HG02798 (cell line): ENCODE data around the gene SAMM50.

Experiments
- ATAC-seq: cut with Tn5 transposase; IDR thresholded peaks from one replicate; pipeline ENCODE4 v1.9.1; 2021; ENCODE audit warnings: mild to moderate bottlenecking; ENCODE audit not compliant: unreplicated experiment, poor library complexity

The SAMM50 gene

DNA sequence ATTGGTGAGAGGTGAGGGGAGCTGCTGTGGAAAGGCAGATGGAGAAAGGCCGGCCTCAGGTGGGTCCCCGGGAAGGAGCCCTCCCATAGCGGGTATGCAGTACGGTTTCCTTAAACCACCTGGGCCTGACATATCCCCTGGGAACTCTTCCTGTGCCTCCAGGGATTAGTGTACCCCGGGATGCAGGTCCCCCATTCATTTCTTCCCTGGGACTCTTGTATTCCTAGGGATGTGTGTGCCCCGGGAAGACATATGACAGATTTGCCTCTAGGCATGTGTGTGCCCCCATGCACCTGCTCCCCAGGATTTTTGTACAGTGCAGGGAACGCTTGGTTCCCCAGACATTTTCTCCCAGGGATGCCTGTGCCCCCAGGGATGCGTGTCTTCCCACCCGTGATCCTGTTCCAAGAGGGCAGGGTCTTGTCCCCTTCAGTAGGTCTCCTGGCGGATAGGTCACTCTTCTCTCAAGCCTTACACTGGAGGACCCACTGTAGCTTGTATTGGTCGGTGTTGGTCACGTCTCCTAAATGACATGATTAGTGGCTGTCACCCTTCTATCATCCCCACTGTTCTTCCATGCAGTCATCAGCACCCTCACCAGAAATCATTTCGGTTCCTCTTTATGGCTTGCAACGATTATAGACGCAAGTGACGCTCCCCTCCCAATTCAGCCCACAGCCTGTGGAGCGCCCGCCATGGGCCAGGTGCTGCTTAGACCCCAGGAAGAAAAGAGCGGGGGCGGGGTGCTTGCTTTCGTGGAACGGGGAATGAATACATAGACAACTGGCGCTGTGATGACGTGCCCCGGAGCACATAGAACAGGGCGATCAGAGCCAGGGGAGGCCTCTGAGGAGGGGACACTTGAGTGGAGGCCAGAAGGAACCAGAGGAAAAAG, 70.2 kb downstream of the SAMM50 start:
- ATAC-seq: peak; percentile 53

- no peak for ATAC-seq
Measured at GRCh38 chr22:44026066-44026629, 70.9 kb downstream of the SAMM50 start.

DNA sequence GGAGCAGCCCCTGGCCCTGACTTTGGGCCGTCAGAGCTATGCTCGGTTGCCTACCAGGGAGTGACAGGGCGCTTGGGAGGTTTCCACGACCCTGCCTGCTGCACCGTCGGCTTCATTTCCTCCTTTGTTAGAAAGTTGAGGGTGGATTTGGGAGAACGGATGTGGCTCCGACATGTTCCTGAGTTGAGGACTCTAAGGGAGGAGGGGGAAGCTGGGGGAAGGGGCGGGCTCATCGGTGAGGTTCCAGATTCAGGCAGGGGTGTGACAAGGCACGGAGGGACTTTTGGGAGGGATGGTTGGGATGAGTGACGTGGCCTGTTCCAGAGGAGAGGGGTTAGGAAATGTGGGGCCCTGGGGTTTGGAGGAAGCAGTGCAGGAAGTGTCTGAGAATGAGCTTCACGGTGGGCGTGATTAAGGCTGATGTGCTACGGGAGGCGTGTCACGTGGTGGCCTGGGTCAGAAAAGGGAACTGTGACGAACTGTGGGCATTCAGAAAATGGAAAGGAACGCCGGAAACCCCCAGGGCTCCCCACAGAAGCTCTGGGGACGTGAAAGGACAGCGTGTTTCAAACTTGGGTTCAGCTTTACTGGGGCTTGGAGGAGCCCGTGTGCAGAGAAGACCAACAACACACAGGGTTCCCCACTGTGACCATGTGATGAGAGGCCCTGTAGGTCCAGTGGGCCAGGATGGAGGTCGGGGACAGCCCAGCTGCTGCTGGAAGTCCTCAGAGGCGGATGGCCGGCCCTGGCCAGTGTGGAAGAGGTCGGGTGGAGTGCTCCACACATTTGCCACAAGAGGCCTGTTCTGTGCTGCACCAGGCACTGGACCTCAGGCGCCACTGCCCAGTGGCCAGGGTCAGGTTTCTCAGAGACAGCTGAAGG, 71.6 kb downstream of the SAMM50 start:
- peak; percentile 52 for ATAC-seq

- no peak for ATAC-seq
Measured at GRCh38 chr22:44028091-44028490, 72.8 kb downstream of the SAMM50 start.

- no peak for ATAC-seq
Measured at GRCh38 chr22:44029069-44029468, 73.8 kb downstream of the SAMM50 start.

DNA sequence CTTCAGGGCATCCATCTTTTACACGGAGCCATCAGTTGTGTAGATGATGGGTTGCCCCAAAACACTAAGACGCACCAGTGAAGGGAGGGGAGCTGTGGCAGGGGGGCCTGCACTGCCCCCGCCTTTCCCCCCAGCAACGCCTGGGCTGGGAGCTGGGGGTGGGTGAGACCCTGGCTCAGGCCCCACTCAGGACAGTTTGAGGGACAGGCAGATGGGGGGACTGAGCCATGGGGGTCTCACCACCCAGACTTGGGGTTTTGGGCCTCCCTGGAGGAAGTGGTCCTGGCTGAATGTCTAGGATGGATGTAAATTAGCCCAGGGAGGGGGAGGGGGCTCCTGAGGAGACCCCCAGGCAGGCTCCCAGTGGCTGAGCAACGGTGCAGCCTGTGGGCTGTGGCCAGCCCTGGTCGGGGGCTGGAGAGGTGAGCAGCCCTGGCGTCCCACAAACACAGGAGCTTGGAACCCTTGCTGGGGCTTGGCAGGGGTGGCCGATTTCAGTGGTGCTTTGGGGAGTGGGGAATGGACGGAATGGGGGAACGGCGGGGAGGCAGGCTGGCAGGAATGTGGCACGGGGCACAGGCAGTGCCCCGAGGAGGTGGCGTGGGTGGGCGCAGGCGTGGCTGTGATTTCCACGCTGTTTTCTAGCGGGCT, 74.9 kb downstream of the SAMM50 start:
- no peak for ATAC-seq

DNA sequence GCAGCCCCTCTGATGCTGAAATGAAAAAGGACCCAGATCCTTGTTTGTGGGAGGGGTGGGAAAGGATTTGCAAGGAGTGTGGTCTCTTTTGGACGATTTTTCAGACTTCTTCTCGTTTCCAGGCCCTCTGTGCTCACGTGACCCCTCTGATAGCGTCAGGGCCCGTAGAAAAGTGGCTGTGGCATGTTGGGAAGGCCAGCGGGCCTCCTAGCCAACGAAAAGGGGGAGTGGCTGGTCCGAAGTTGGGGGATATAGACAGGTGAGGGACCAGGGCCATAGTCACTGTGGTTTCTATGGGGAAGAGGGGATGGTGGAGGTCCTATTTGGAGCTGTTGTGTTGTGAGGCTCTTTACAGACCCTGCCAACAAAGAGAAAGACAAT, 75.5 kb downstream of the SAMM50 start:
- no peak for ATAC-seq

- ATAC-seq: no peak
Measured at GRCh38 chr22:44031158-44031952, 76.1 kb downstream of the SAMM50 start.

DNA sequence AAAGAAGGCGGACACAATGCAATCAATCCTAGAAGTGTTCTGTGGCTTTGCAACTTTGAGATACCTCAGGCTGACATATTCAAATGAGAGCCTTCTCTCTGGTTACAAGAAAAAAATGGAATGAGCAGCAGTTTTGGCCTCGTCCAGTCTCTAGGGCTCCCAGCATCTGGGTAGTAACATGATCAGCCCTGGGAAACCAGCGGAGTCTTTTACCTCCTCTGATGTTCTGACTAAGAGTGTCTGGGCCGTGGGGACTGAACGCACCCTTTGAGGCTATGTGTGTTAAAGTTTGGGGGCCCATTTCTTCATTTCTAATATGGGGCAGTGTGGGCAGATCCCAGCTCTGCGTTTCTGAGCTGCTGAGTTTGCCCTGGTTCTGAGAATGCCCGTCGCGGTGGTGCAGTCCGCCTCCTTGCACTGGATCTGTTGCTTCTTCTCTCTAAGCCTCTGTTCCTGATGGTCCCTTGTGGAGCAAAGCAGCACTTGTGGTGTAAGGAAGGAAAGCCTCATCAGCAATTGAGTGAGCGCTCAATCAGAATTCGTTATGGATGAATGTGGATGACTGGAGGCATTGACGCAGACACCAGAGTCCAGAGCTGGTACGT, 77.0 kb downstream of the SAMM50 start:
- ATAC-seq: no peak

- ATAC-seq: no peak
Measured at GRCh38 chr22:44033287-44033686, 78.0 kb downstream of the SAMM50 start.

GRCh38 chr22:44033694-44034093, 78.5 kb downstream of the SAMM50 start:
- ATAC-seq: no peak

DNA sequence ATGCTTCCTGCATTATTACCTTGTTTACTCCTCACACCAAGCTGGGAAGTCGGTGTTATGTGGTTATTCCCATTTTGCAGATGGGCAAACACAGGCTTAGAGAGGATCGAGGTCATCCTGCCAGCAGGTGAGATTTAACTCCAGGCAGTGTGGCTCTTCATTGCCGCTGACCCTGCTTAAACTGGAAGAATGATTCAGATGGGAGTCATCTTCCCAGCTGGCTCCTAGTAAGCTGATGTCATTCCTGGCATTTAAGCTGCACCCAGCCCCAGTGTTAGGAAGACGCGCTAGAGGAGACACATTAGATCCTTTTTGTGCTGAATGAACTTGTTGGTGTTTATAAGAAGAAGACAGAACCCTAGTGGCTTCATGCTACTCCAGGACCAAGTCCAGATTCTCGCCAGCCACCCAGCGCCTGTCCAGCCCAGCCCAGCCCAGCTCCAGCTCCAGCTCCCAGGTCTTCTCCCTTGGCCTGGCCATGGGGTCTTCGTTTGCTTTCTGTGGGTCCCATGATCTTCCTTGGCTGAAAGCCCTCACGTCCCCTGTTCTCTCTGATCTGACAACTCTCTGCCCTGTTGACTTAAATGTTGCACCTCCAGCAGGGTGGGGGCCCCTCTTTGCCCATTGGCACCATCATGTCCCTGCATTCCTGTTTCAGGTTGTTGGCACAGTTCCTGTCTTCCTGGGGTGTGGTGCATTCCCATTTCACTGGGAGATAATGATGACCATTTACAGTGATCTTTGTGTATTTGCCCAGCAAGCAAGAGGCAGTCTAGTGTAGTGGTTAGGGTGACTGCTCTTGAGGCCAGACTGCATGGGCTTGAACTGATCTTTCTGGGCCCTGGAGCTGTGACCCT, 82.5 kb downstream of the SAMM50 start:
- no peak for ATAC-seq

DNA sequence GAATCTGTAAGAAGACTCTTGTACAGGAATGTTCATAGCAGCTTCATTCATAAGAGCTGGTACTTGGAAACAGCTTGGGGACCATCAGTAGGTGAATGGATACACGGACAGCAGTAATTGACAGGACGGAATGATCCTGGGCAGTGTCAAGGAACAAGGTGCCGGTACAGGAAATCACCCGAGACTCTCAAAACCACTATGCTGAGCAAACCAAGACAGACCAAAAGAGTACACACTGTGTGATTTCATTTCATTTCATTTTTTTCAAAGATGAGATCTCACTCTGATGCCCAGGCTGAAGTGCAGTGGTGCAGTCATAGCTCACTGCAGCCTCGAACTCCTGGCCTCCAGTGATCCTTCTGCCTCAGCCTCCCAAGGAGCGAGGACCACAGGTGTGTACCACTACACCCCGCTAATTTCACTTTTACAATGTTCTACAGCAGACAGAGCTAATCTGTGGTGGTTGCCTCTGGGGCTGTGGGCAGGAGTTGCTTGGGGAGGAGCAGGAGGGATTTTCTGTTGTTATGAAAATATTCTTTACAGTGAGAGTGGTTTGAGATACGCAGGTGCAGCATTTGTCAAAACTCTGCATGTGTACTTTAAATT, 84.4 kb downstream of the SAMM50 start:
- no peak for ATAC-seq

GRCh38 chr22:44042249-44043218, 87.3 kb downstream of the SAMM50 start:
- peak; percentile 71 for ATAC-seq

GRCh38 chr22:44045145-44045544, 89.9 kb downstream of the SAMM50 start:
- ATAC-seq: no peak
